Measurements from ENCODE around the gene LGSN.
"Not testable (repeated sequence)": the region's sequence is repeated elsewhere in the genome, so short reads cannot be mapped to it uniquely, and the experiment has no call there.

Gene LGSN

DNA sequence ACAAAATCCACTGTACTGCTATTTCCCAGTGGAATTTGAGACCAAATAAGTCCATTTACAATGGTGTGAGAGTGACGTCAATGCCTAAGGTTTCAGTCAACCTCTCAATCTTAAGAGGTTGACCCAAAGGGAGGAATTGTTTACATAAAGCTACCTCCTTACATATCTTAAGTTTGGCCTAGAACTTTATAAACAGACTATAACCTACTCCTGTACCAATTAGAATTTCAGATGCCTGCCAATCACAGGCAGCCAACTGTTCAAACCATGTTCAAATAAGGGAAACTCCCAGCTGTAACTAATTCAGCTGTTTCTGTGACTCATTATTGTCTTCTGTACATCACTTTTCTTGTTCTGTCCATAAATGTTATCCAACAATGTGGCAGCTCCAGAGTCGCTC, 14.5 kb downstream of the LGSN start:
- no peak for DNase-seq

DNA sequence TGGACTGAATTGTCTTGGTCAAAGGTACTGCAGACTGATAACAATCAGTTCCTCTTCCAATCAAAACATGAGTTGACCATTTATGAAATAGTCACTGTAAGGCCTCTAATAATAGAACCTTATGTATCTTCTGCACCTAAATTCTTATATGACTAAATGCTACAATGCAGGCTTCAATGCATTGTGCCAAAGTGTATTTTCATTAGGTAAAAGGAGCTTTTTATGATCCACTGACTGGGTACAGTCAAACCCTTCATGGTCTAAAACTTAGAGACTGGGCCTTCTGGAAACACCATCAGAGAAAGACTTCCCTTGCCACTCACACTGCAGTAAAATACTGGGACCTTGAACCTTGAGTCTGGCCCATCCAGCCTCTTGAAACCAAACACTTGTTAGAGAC, 16.3 kb downstream of the LGSN start:
- no peak for DNase-seq

DNA sequence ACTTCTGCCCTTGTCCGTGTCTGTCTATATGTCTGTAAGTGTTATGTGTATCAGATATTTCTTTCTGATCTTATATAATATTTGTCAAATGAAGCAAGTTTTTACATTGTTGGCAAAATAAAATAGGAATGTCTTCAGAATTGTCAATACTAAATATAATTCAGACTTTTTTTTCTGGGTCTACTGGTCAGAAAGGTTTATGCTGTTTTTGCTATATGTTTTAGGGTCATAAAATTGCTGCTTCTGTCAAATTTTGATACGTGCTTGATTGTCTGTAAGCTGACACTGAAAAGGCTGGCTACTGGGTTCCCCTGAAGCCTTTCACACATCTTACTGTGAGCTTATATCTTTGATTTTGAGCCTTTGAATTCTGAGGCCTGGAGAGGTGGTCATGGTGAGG, 20.1 kb downstream of the LGSN start:
- DNase-seq, result no peak

DNA sequence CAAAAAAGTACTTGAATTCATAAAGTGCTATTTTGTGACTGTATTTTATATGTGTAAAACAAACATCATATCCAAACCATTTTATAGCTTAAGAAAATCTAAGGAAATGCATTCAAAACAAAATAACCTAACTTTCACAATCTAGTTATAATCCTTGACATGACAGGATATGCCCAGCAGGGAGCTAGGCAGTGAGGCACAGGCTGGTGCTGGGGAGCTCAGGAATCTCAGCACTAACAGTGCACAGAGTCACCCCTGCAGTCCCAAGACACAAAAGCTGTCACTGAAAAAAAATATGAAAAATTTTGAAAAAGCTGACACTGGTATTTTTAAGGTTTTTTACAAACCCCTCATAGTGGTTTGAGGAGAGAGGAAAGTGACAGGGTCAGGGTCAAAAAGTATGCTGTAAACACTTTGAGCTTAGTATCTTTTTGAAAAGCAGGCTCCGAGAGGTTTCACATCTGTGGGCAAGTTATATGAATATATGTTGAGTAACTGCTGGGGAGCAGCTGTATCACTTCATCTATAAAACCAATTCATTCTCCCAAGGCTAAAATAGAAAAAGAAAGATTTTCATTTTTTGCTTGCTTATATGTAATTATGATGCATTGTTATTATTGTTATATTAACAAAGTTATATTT, 24.1 kb downstream of the LGSN start:
- no peak for DNase-seq

GRCh38 chr6:63290492-63291058, 29.2 kb downstream of the LGSN start:
- no peak for DNase-seq

DNA sequence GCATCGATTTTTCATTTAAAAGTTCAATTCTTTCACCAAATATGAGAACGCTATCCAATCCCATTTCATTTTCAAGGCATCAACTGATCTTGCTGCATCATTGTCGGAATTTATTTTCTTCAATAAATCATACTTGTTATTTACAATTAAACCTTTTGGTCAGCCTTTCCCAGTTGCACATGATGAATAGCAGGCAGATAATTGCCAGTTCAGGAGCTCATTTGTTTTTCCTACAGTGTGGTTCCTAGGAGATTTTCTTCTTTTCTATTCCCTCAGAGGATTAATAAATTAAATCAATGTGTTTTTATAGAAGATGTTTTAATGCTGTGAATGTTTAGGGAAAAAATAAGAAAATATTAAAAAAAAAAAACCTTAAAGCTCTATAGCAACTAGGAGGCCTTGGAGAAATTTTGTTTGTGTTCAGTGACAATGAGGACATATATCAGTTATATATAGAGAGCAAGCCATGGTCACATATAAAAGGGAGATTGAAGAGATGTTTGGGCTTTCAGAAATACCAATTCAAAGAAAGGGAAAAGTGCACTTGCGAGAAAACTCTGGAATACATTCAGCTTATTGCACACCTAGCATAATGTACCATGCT, 30.4 kb downstream of the LGSN start:
- no peak for DNase-seq

- DNase-seq, result no peak
Measured at GRCh38 chr6:63280639-63281180, 39.1 kb downstream of the LGSN start.

DNA sequence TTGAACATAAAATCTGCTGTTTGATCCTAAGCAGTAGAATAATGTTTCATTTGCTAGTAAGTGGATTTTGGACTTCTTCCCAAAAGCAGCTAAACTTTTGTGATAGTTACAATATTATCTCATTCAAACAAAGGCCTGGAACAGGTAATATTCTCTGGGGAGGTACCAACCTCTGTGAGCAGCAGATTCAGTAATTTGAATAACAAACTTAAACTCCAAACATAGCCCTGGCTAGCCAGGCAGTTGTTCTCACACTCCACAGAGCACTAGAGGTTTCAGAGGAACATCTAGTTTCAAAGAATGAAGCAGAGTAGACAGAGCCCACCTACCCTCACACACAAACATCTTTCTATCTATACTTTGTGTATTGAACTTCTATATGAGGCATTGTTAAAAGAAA, 40.9 kb downstream of the LGSN start:
- DNase-seq, result no peak

GRCh38 chr6:63275953-63276352, 43.8 kb downstream of the LGSN start:
- no peak for DNase-seq

DNA sequence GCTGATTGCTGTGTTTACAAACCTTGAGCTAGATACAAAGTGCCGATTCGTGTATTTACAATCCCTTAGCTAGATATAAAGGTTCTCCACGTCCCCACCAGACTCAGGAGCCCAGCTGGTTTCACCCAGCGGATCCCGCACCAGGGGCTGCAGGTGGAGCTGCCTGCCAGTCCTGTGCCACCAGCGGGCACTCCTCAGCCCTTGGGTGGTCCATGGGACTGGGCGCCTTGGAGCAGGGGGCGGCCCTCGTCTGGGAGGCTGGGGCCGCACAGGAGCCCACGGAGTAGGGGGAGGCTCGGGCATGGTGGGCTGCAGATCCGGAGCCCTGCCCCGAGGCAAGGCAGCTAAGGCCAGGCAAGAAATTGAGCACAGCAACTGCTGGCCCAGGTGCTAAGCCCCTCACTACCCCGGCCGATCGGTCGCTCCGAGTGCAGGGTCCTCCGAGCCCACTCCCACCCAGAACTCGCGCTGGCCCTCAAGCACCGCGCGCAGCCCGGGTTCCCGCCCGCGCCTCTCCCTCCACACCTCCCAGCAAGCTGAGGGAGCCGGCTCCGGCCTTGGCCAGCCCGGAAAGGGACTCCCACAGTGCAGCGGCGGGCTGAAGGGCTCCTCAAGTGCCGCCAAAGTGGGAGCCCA, 44.9 kb downstream of the LGSN start:
- not testable (repeated sequence) for DNase-seq

GRCh38 chr6:63272397-63272796, 47.4 kb downstream of the LGSN start:
- DNase-seq, result no peak

DNA sequence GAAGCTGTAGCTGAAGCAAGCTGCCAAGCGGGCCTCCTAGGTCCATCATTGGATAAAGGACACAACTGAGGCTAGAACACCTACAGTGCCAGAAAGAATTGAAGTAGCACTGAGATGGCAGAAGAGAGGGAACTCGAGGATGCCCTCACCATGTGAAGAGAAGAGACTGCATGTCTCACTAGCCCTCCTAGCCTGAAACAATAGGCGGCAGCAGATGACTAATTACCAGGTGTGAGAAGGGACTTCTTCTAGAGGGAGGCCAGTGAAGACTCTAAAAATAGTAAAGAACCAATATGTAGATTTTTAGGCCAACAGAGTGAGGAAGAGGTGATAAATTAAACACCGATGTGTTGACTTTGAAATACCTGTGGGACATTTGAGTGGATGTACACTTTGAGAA, 50.3 kb downstream of the LGSN start:
- DNase-seq, result no peak

DNA sequence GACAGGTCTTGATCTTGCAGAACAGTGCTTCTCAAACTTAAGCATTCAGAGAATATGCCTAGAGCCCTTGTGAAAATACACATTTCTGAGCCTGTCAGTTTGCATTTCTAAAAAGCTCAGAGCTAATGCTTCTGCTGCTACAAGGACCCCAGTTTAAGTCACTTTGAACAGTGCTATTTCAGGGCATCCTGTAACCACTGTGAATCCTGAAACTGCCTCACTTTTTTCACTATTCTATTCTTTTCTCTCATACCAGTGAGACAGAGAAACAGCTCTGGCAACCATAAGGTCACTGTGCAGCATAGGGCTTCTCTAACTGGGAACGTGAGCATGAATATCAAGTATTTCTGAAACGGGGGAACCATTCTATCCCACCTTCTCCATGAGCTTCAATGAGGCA, 51.2 kb downstream of the LGSN start:
- DNase-seq, result no peak

DNA sequence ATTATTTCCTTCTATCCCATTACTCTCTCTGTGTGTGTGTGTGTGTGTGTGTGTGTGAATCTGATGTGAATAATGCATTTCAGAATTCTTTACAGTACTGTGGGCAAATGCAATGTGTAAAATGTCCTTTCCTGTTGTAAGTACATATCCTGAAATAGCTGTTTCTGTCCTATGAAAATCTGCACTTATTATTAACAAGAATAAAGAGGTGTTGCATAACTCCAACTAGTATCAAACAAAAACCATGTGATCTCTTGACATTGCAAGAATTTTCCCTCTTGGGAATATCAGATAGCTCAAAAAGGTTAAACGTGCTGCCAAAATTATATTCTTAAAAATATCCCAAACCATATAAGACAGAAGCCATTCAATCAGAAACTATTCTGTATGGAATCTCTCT, 52.0 kb downstream of the LGSN start:
- no peak for DNase-seq

- DNase-seq, result no peak
Measured at GRCh38 chr6:63267046-63267445, 52.7 kb downstream of the LGSN start.

GRCh38 chr6:63263444-63263843, 56.3 kb downstream of the LGSN start:
- DNase-seq, result no peak

- DNase-seq, result no peak
Measured at GRCh38 chr6:63261820-63262219, 58.0 kb downstream of the LGSN start.

DNA sequence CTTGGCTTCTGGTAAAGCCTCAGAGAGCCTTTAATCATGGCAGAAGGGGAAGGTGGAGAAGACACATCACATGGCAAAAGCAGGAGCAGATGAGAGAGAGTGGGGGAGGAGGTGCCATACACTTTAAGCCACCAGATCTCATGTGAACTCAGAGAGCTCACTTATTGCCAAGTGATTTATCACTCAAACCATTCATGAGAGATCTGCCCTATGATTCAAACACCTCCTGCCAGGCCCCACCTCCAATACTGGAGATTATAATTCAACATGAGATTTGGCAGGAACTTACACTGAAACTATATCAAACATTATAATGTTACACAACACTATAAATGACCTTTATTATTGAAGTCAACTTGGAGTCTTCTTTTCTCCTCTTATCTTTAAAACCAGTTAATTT, 60.6 kb downstream of the LGSN start:
- no peak for DNase-seq

GRCh38 chr6:63249875-63250482, 69.8 kb downstream of the LGSN start:
- no peak for DNase-seq

GRCh38 chr6:63246581-63246980, 73.2 kb downstream of the LGSN start:
- no peak for DNase-seq

- no peak for DNase-seq
Measured at GRCh38 chr6:63245909-63246308, 73.9 kb downstream of the LGSN start.

GRCh38 chr6:63245420-63245819, 74.4 kb downstream of the LGSN start:
- no peak for DNase-seq

- no peak for DNase-seq
Measured at GRCh38 chr6:63236398-63236817, 83.4 kb downstream of the LGSN start.
